BLaER1 (cell line): Measurements from ENCODE around the gene TTC29.
"Not testable (repeated sequence)": the region's sequence is repeated elsewhere in the genome, so short reads cannot be mapped to it uniquely, and the experiment has no call there.

Experiments
- H3K27ac ChIP-seq: shearing (Covaris generic); formaldehyde crosslinking; 2 replicates; pipeline ENCODE4 v1.8.1; 2022
- H3K27me3 ChIP-seq: shearing (Covaris generic); formaldehyde crosslinking; 2 replicates; pipeline ENCODE4 v1.8.1; 2022
- H3K36me3 ChIP-seq: shearing (Covaris generic); formaldehyde crosslinking; 2 replicates; pipeline ENCODE4 v1.8.1; 2022
- H3K4me1 ChIP-seq: shearing (Covaris generic); formaldehyde crosslinking; 2 replicates; pipeline ENCODE4 v1.8.1; 2022
- H3K4me2 ChIP-seq: shearing (Covaris generic); formaldehyde crosslinking; 2 replicates; pipeline ENCODE4 v1.8.1; 2022
- H3K4me3 ChIP-seq: shearing (Covaris generic); formaldehyde crosslinking; 2 replicates; pipeline ENCODE4 v1.8.1; 2022
- H3K9ac ChIP-seq: shearing (Covaris generic); formaldehyde crosslinking; 2 replicates; pipeline ENCODE4 v1.8.1; 2022
- H3K9me3 ChIP-seq: shearing (Covaris generic); formaldehyde crosslinking; 2 replicates; pipeline ENCODE4 v1.8.1; 2022
- H4K20me1 ChIP-seq: shearing (Covaris generic); formaldehyde crosslinking; 2 replicates; pipeline ENCODE4 v1.8.1; 2022
- Cebpa-rat ChIP-seq: shearing (Covaris generic); IDR thresholded peaks from 2 replicates; pipeline ENCODE4 v1.8.1; 2022

Gene TTC29

GRCh38 chr4:146762016-146762415, 183.6 kb downstream of the TTC29 start:
- no peak overlapping the region for H3K9ac ChIP-seq
- H4K20me1 ChIP-seq = no peaks in the 10 kb centered on the region
- no peaks in the 10 kb centered on the region for H3K4me1 ChIP-seq
- no peak overlapping the region for H3K4me2 ChIP-seq
- no peak for TF ChIP-seq Cebpa-rat
- H3K27ac ChIP-seq = no peak overlapping the region
- no peaks in the 10 kb centered on the region for H3K36me3 ChIP-seq
- no peaks in the 10 kb centered on the region; the same call in 1 of the 2 replicates for H3K9me3 ChIP-seq
- H3K27me3 ChIP-seq = no peaks in the 10 kb centered on the region
- no peak overlapping the region for H3K4me3 ChIP-seq

- H3K4me2 ChIP-seq = no peak overlapping the region
- H3K4me3 ChIP-seq = no peak overlapping the region
- H3K4me1 ChIP-seq = no peaks in the 10 kb centered on the region
- H3K27ac ChIP-seq = no peak overlapping the region
- no peaks in the 10 kb centered on the region for H4K20me1 ChIP-seq
- H3K27me3 ChIP-seq = no peaks in the 10 kb centered on the region
- no peaks in the 10 kb centered on the region for H3K9me3 ChIP-seq
- H3K9ac ChIP-seq = no peak overlapping the region
- no peak for TF ChIP-seq Cebpa-rat
- H3K36me3 ChIP-seq = no peaks in the 10 kb centered on the region
Observed at GRCh38 chr4:146742416-146742815, 203.2 kb downstream of the TTC29 start.

- H4K20me1 ChIP-seq = no peaks in the 10 kb centered on the region
- no peak overlapping the region for H3K9ac ChIP-seq
- H3K27me3 ChIP-seq = no peaks in the 10 kb centered on the region
- no peaks in the 10 kb centered on the region for H3K36me3 ChIP-seq
- H3K4me1 ChIP-seq = no peaks in the 10 kb centered on the region
- no peak overlapping the region for H3K4me3 ChIP-seq
- H3K27ac ChIP-seq = no peak overlapping the region
- no peak for TF ChIP-seq Cebpa-rat
- H3K4me2 ChIP-seq = no peak overlapping the region
- H3K9me3 ChIP-seq = no peaks in the 10 kb centered on the region
Observed at GRCh38 chr4:146739182-146739581, 206.5 kb downstream of the TTC29 start.

GRCh38 chr4:146723519-146723918, 222.1 kb downstream of the TTC29 start:
- H3K27ac ChIP-seq, H3K9ac ChIP-seq, H3K4me2 ChIP-seq, H4K20me1 ChIP-seq, H3K9me3 ChIP-seq, H3K27me3 ChIP-seq, H3K4me1 ChIP-seq, H3K4me3 ChIP-seq, H3K36me3 ChIP-seq: not testable (repeated sequence)

- no peak overlapping the region for H3K9ac ChIP-seq
- no peaks in the 10 kb centered on the region for H3K27me3 ChIP-seq
- H3K4me2 ChIP-seq = no peak overlapping the region
- no peaks in the 10 kb centered on the region for H3K36me3 ChIP-seq
- H4K20me1 ChIP-seq = no peaks in the 10 kb centered on the region
- H3K4me1 ChIP-seq = no peaks in the 10 kb centered on the region
- no peak for TF ChIP-seq Cebpa-rat
- no peak overlapping the region for H3K4me3 ChIP-seq
- no peak overlapping the region for H3K27ac ChIP-seq
- H3K9me3 ChIP-seq = no peaks in the 10 kb centered on the region
Observed at GRCh38 chr4:146709956-146710355, 235.7 kb downstream of the TTC29 start.

- TF ChIP-seq Cebpa-rat = no peak
- Histone ChIP-seq H3K27me3 (no peaks in the 10 kb centered on the region), H4K20me1 (no peaks in the 10 kb centered on the region), H3K4me2 (no peak overlapping the region), H3K9me3 (no peaks in the 10 kb centered on the region), H3K27ac (no peak overlapping the region), H3K4me1 (no peaks in the 10 kb centered on the region), H3K36me3 (no peaks in the 10 kb centered on the region), H3K4me3 (no peak overlapping the region), H3K9ac (no peak overlapping the region)
Observed at GRCh38 chr4:146699910-146700309, 245.8 kb downstream of the TTC29 start.

GRCh38 chr4:146674829-146675570, 270.7 kb downstream of the TTC29 start:
- no peaks in the 10 kb centered on the region for H4K20me1 ChIP-seq
- H3K4me1 ChIP-seq = no peaks in the 10 kb centered on the region
- H3K27me3 ChIP-seq = no peaks in the 10 kb centered on the region
- no peak overlapping the region for H3K4me2 ChIP-seq
- H3K4me3 ChIP-seq = no peak overlapping the region
- H3K9me3 ChIP-seq = no peaks in the 10 kb centered on the region
- no peaks in the 10 kb centered on the region for H3K36me3 ChIP-seq
- no peak overlapping the region for H3K9ac ChIP-seq
- no peak overlapping the region for H3K27ac ChIP-seq
- no peak for TF ChIP-seq Cebpa-rat

GRCh38 chr4:146663968-146664311, 281.7 kb downstream of the TTC29 start:
- not testable (repeated sequence) for H3K27ac ChIP-seq, H3K9ac ChIP-seq, H3K36me3 ChIP-seq, H3K4me2 ChIP-seq, H4K20me1 ChIP-seq, H3K27me3 ChIP-seq, H3K4me3 ChIP-seq, H3K4me1 ChIP-seq, H3K9me3 ChIP-seq

GRCh38 chr4:146661367-146661766, 284.3 kb downstream of the TTC29 start:
- Histone ChIP-seq H3K4me1 (no peaks in the 10 kb centered on the region), H3K36me3 (no peaks in the 10 kb centered on the region), H3K9me3 (peaks cover 3% of the 10 kb centered on the region; the same call in 1 of the 2 replicates), H3K9ac (no peak overlapping the region), H4K20me1 (no peaks in the 10 kb centered on the region), H3K4me2 (no peak overlapping the region), H3K27me3 (no peaks in the 10 kb centered on the region), H3K4me3 (no peak overlapping the region), H3K27ac (no peak overlapping the region)
- TF ChIP-seq Cebpa-rat = no peak
